HCT116 (cell line): ENCODE results near the gene CRYBG2. TPM values are rescaled to one million over a fixed set of nuclear protein-coding genes. Genes with fewer than 3 reads are reported as not detected.

Experiments used
- ATAC-seq: fragments of 200-7000 bp; cut with Tn5 transposase; 2 replicates; pipeline ENCODE4 v1.9.1; 2020; ENCODE audit warnings: mild to moderate bottlenecking, moderate library complexity
- BruUV-seq: library from RNA; stranded (reverse); fragments of 400-500 nt; replicated peaks from 2 replicates; lab custom pipeline; 2021; lab: Mats Ljungman, UMichigan
- CTCF ChIA-PET: fragments of 300-600 bp; sonication (Branson Sonifier 250); formaldehyde crosslinking; loops from one replicate; lab custom pipeline; 2021; ENCODE audit warnings: antibody characterized with exemption; lab: Charles Lee
- POLR2A ChIA-PET: fragments of 300-600, 350-600 bp; sonication (Branson Sonifier 250); formaldehyde crosslinking; loops from one replicate; lab custom pipeline; 2021; ENCODE audit warnings: antibody characterized with exemption; lab: Charles Lee
- RAD21 ChIA-PET, 2 experiments: fragments of 300-600 bp; sonication (Branson Sonifier 250); formaldehyde crosslinking; loops; one replicate each; lab custom pipeline; 2023; ENCODE audit warnings: low total read pairs in 2 of 2; ENCODE audit not compliant: uncharacterized antibody in 2 of 2, unreplicated experiment in 2 of 2, low non-redundant PET in 1 of 2; lab: Charles Lee
- DNase-seq: peaks from one replicate; pipeline ENCODE4 v3.0.0-alpha.2; 2010; ENCODE audit warnings: low read depth, low spot score
- H2AFZ ChIP-seq: fragments of 200-600 bp; shearing (Covaris generic), sonication (generic); 2 replicates; pipeline ENCODE4 v1.6.1; 2017; ENCODE audit warnings: low read depth, mixed run types, mixed read lengths, antibody characterized with exemption, low read length; ENCODE audit not compliant: poor library complexity, severe bottlenecking
- H3K27ac ChIP-seq: 2 replicates; pipeline ENCODE4 v1.5.1; 2012; ENCODE audit warnings: low read depth, low read length
- H3K27me3 ChIP-seq: fragments of 200-600 bp; sonication (generic); 2 replicates; pipeline ENCODE4 v1.6.1; 2016; ENCODE audit warnings: mixed run types, low read length, mixed read lengths; ENCODE audit not compliant: insufficient read depth
- H3K36me3 ChIP-seq, 2 experiments: fragments of 200-500 bp in 1 of 2; fragments of 200-600 bp in 1 of 2; sonication (Bioruptor generic) in 1 of 2; sonication (generic) in 1 of 2; 2 replicates each; pipeline versions ENCODE4 v1.5.1 to v1.6.1; 2014 to 2016; ENCODE audit warnings: low read length in 2 of 2, inconsistent platforms in 1 of 2, mixed read lengths in 1 of 2, mixed run types in 1 of 2; ENCODE audit not compliant: insufficient read depth in 2 of 2, control insufficient read depth in 1 of 2
- H3K4me1 ChIP-seq, 2 experiments: fragments of 200-600 bp in 1 of 2; sonication (generic) in 1 of 2; 2 replicates each; pipeline versions ENCODE4 v1.5.1 to v1.6.1; 2012 to 2017; ENCODE audit warnings: low read length in 2 of 2, inconsistent platforms in 1 of 2, mild to moderate bottlenecking in 1 of 2, mixed read lengths in 1 of 2, mixed run types in 1 of 2, moderate library complexity in 1 of 2; ENCODE audit not compliant: insufficient read depth in 2 of 2, control insufficient read depth in 1 of 2
- H3K4me2 ChIP-seq: fragments of 200-600 bp; sonication (generic); 2 replicates; pipeline ENCODE4 v1.6.1; 2017; ENCODE audit warnings: mixed run types, low read length, mixed read lengths
- H3K4me3 ChIP-seq, 2 experiments: fragments of 200-600 bp in 1 of 2; sonication (generic) in 1 of 2; replicated peaks in 1 of 2; 2 replicates each; pipeline ENCODE4 v1.5.1; 2011 to 2016; ENCODE audit warnings: low read length in 2 of 2, control low read depth in 1 of 2, low read depth in 1 of 2, mild to moderate bottlenecking in 1 of 2, mixed read lengths in 1 of 2, mixed run types in 1 of 2
- H3K79me2 ChIP-seq: fragments of 200-600 bp; sonication (generic); 2 replicates; pipeline ENCODE4 v1.6.1; 2017; ENCODE audit warnings: mild to moderate bottlenecking, mixed run types, low read length, moderate library complexity, mixed read lengths; ENCODE audit not compliant: insufficient read depth
- H3K9ac ChIP-seq: fragments of 200-600 bp; sonication (generic); 2 replicates; pipeline ENCODE4 v1.6.1; 2016; ENCODE audit warnings: low read length, mixed read lengths
- H3K9me2 ChIP-seq: fragments of 200-600 bp; sonication (generic), shearing (Covaris generic); 2 replicates; pipeline ENCODE4 v1.6.1; 2017; ENCODE audit warnings: mixed run types, mild to moderate bottlenecking, moderate library complexity; ENCODE audit not compliant: insufficient read depth
- H3K9me3 ChIP-seq, 2 experiments: fragments of 200-500 bp in 1 of 2; fragments of 200-600 bp in 1 of 2; sonication (Bioruptor generic) in 1 of 2; sonication (generic) in 1 of 2; 2 replicates each; pipeline ENCODE4 v1.6.1; 2014 to 2017; ENCODE audit warnings: low read length in 2 of 2, mixed read lengths in 2 of 2, inconsistent platforms in 1 of 2, low read depth in 1 of 2, mild to moderate bottlenecking in 1 of 2, mixed run types in 1 of 2, moderate library complexity in 1 of 2; ENCODE audit not compliant: control insufficient read depth in 1 of 2, insufficient read depth in 1 of 2
- H4K20me1 ChIP-seq: fragments of 200-600 bp; sonication (generic), shearing (Covaris generic); 2 replicates; pipeline ENCODE4 v1.6.1; 2017; ENCODE audit warnings: mixed run types, mild to moderate bottlenecking, moderate library complexity; ENCODE audit not compliant: insufficient read depth
- CBX3 ChIP-seq: IDR thresholded peaks from 2 replicates; pipeline ENCODE4 v1.6.1; 2012; ENCODE audit warnings: low read depth
- CEBPB ChIP-seq: IDR thresholded peaks from 2 replicates; pipeline ENCODE4 v1.6.1; 2012; ENCODE audit warnings: low read depth
- EZH2 ChIP-seq: fragments of 200-600 bp; sonication (generic); IDR thresholded peaks from 2 replicates; pipeline ENCODE4 v1.6.1; 2017; ENCODE audit warnings: antibody characterized with exemption, mixed run types
- EZH2phosphoT487 ChIP-seq: fragments of 200-600 bp; IDR thresholded peaks from 2 replicates; pipeline ENCODE4 v1.6.1; 2018; ENCODE audit warnings: antibody characterized with exemption, borderline replicate concordance
- MAX ChIP-seq: IDR thresholded peaks from 2 replicates; pipeline ENCODE4 v1.6.1; 2012
- POLR2A ChIP-seq: IDR thresholded peaks from 2 replicates; pipeline ENCODE4 v1.7.0; 2011; ENCODE audit warnings: borderline replicate concordance; ENCODE audit not compliant: insufficient read depth, insufficient read length; ENCODE audit errors: extremely low read depth
- SRF ChIP-seq: IDR thresholded peaks from 2 replicates; pipeline ENCODE4 v1.6.1; 2012; ENCODE audit warnings: low read depth
- ZFX ChIP-seq: fragments of 450-650 bp; IDR thresholded peaks from 2 replicates; pipeline ENCODE4 v1.6.1; 2017
- ZNF274 ChIP-seq: fragments of 200-500 bp; sonication (Bioruptor generic); IDR thresholded peaks from 2 replicates; pipeline ENCODE4 v1.6.1; 2014; ENCODE audit warnings: mild to moderate bottlenecking, low read depth, low read length, inconsistent platforms
- intact Hi-C: fragments of 100-400 bp; cut with micrococcal nuclease; formaldehyde crosslinking; loops from 2 replicates; pipeline ENCODE4 v1.10.0; 2022
- total RNA-seq: library from RNA; stranded (reverse); gene quantifications from one replicate; pipeline ENCODE4 v1.2.1, GENCODE V29; 2021; ENCODE audit not compliant: unreplicated experiment
- TF ChIP-seq, protein P1 (sequence below): IDR thresholded peaks from 2 replicates; pipeline ENCODE4 v1.6.1; 2011; ENCODE audit warnings: mild to moderate bottlenecking, low read length, moderate library complexity; ENCODE audit not compliant: insufficient replicate concordance; ENCODE audit errors: extremely low read depth

The CRYBG2 gene
- total RNA-seq, 1 experiment from 2014 or later = 10.5 TPM

DNA sequence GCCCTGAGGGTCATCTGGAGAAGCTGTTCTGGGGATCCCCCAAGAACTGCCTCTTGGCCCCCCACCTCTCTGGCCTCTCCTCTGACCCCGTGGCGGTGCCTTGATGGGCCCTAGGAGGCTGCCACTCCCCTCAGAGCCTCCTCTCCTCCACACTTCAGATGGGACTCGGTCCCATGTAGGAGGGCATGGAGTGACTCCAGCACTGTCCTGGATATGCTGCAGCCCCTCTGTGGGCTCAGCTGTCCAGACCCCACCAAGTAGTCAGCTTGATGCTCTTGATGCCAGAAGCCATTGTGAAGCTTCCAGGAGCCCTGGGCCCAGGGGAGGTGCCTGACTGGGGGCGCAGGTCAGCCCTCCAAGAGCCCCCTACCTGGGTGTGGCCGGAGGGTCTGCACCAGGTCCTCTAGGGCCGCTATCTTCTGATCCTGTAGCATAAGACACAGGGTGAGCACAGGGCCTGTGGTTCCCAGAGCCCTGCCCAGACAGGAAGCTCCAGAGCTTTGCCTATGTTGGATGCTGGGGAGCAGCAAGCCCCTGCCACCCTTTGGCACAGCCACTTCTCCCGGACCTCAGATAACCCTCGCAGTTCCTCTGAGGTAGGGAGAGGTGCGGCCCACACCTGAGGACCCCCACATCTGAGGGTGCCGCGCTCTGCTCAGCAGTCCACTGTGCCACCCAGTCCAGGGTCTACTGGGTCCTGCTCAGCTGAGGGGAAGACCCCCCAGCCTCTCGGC lies 56.7 kb downstream of the CRYBG2 start:
- ChIA-PET RAD21 (no interaction called here), POLR2A (no interaction called here), CTCF (interaction anchor here (2.5 kb wide), 1 partner anchor 12 kb away, joined by 8 read pairs; no protein-coding TSS in a partner anchor)
- Histone ChIP-seq H3K27me3 (no peaks in the 10 kb centered on the region), H3K9ac (no peak overlapping the region), H4K20me1 (no peaks in the 10 kb centered on the region), H3K4me3 (no peak overlapping the region), H3K9me2 (no peaks in the 10 kb centered on the region), H3K4me2 (no peak overlapping the region), H2AFZ (no peak overlapping the region), H3K9me3 (no peaks in the 10 kb centered on the region), H3K27ac (no peak overlapping the region), H3K4me1 (0 out of 4 replicates have a peak, but pooled peaks cover 0 to 4% of the 10 kb centered on the region in 2 experiments), H3K79me2 (no peaks in the 10 kb centered on the region), H3K36me3 (0 out of 4 replicates have a peak, but pooled peaks cover 0 to 3% of the 10 kb centered on the region in 2 experiments)
- ATAC-seq (no peak), DNase-seq (no peak)
- intact Hi-C loops = no loop called here
- BruUV-seq = no TSS peak
- TF ChIP-seq, protein P1, sequence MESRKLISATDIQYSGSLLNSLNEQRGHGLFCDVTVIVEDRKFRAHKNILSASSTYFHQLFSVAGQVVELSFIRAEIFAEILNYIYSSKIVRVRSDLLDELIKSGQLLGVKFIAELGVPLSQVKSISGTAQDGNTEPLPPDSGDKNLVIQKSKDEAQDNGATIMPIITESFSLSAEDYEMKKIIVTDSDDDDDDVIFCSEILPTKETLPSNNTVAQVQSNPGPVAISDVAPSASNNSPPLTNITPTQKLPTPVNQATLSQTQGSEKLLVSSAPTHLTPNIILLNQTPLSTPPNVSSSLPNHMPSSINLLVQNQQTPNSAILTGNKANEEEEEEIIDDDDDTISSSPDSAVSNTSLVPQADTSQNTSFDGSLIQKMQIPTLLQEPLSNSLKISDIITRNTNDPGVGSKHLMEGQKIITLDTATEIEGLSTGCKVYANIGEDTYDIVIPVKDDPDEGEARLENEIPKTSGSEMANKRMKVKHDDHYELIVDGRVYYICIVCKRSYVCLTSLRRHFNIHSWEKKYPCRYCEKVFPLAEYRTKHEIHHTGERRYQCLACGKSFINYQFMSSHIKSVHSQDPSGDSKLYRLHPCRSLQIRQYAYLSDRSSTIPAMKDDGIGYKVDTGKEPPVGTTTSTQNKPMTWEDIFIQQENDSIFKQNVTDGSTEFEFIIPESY = no peak
- no peak for TF ChIP-seq CBX3
- no peak for TF ChIP-seq CEBPB
- TF ChIP-seq MAX = no peak
- TF ChIP-seq EZH2 = no peak
- TF ChIP-seq EZH2phosphoT487 = no peak
- no peak for TF ChIP-seq ZNF274
- no peak for TF ChIP-seq POLR2A
- no peak for TF ChIP-seq ZFX
- no peak for TF ChIP-seq SRF
